GM12892 (cell line): ENCODE results near the gene RAP1A.

Experiments used
- POLR2A ChIP-seq: IDR thresholded peaks from 2 replicates; pipeline ENCODE4 v1.6.1; 2011; ENCODE audit warnings: low read depth, low read length, control low read depth
- TAF1 ChIP-seq: IDR thresholded peaks from 2 replicates; pipeline ENCODE4 v1.6.1; 2011; ENCODE audit warnings: low read depth, mild to moderate bottlenecking, control low read depth, low read length, borderline replicate concordance

- TF ChIP-seq TAF1 (no peak), POLR2A (no peak)
Measured at GRCh38 chr1:111648806-111649205, 29.2 kb downstream of the RAP1A start.
